ENCODE measurements around the gene SP100. TPM values are rescaled to one million over a fixed set of nuclear protein-coding genes. Genes with fewer than 3 reads are reported as not detected.

SP100 gene
- total RNA-seq, 4 donors from 2014 or later, result 132 to 161 (median 144) TPM

DNA sequence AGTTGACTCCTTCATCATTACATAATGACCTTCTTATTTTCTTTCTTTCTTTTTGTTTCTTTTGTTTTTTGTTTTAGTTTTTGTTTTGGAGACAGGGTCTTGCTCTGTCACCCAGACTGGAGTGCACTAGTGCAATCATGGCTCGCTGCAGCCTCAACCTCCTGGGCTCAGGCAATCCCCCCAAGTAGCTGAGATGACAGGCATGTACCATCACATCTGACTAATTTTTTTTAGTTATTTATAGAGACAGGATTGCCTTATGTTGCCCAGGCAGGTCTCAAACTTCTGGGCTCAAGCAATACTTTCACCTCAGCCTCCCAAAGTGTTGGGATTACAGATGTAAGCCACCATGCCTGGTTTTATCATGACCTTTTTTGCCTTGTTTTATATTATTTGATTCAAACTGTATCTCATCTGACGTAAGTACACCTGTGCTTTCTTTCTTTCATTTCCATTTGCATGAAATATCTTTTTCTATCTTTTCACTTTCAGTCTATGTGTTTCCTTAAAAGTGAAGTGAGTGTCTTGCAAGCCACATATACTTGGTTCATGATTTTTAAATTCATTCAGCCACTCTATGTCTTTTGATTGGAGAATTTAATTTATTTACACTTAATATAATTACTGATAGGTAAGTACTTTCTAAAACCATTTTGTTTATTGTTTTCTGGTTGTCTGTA lies 39.1 kb downstream of the SP100 start:
- TF ChIP-seq, protein P1, sequence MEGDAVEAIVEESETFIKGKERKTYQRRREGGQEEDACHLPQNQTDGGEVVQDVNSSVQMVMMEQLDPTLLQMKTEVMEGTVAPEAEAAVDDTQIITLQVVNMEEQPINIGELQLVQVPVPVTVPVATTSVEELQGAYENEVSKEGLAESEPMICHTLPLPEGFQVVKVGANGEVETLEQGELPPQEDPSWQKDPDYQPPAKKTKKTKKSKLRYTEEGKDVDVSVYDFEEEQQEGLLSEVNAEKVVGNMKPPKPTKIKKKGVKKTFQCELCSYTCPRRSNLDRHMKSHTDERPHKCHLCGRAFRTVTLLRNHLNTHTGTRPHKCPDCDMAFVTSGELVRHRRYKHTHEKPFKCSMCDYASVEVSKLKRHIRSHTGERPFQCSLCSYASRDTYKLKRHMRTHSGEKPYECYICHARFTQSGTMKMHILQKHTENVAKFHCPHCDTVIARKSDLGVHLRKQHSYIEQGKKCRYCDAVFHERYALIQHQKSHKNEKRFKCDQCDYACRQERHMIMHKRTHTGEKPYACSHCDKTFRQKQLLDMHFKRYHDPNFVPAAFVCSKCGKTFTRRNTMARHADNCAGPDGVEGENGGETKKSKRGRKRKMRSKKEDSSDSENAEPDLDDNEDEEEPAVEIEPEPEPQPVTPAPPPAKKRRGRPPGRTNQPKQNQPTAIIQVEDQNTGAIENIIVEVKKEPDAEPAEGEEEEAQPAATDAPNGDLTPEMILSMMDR (IDR thresholded peaks at IDR 0.05; ENCODE audit: low read depth), result no peak

DNA sequence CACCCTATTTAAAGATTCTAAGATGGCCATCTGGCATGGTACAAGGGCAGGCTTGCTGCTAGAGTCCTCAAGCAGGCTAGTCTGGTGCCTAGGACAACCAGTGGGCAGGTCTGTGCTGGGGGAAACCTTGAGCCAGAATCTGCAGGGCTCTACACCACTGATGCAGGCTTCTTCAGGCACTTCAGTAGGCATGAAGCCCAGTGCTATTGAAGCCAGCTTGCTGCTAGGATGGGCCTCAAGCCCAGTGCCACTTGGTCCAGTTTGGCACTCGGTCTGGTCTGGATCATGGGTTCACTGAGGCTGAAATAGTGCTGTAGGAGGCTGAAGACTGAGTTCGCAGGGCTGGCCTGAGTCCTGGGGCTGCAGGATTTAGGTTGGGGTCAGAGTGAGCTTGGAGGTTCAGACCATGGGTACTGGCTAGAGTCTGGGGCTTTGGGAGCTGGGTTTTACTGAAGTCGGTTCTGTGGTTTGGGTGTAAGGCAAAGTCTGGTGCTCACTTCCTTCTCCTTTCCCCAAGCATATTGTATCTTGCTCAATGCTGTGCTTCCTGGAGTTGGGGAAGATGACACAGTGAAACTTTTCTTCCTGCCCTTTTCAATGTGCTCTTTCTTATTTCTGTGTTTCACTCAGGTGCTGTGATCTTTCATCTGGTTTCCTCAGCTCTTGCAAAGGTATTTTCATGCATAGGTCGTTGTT lies 41.2 kb downstream of the SP100 start:
- TF ChIP-seq, protein P1 (IDR thresholded peaks at IDR 0.05; ENCODE audit: low read depth), result no peak

DNA sequence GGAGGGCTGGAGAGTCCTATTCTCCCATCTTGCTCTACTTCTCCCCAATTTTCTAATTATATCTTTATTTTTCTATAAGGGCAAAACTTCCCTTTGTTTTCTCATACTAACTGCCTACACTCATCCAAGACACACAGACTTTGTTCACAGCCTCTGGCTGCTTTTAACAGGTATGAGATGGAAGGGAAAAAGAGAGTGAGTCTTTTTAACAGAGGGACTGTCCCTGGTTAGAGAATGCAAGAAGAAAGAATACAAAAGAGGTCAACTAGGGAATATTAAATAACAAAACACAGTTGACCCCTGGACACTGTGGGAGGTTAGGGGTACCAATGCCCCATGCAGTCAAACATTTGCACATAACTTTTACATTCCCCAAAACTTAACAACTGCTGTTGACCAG lies 41.8 kb downstream of the SP100 start:
- TF ChIP-seq, protein P1 (IDR thresholded peaks at IDR 0.05; ENCODE audit: low read depth), result no peak

DNA sequence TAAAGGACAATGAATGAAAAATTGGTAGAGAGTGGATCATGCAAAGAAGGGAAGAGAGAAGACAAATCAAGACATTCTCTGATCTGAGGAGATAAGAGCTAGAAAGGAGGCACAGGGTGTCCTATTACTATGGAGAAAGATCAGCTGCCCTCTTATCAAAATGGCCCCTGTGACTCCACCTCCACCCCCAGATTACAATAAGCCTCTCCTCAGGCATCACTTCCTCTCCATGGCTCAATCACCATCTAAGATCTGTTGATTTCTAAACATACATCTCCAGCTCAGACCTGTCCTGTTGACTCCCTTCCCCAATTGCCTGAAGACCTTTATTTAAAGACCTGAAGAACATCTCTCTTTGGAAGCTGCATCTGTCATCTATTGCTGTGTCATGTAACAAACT lies 43.2 kb downstream of the SP100 start:
- TF ChIP-seq, protein P1 (IDR thresholded peaks at IDR 0.05; ENCODE audit: low read depth), result no peak

DNA sequence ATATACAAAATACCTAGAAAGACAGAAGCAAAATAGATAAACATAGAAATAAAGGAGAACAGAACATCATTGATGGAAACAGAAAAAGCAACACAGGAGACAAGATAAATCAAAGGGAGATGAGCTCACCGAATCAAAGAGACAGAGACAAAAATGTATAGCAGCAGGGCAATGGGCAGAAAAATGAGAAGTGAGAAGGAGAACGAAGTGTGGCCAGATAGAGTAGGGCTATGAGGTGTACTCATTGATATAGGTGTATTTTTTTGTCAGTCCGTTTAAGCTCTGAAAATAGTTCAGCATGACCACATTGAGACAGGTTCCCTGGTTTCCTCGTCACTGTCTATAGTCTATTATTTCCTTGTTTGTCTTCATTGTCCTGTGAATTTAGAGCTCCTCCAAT lies 55.1 kb downstream of the SP100 start:
- TF ChIP-seq, protein P1 (IDR thresholded peaks at IDR 0.05; ENCODE audit: low read depth), result no peak

DNA sequence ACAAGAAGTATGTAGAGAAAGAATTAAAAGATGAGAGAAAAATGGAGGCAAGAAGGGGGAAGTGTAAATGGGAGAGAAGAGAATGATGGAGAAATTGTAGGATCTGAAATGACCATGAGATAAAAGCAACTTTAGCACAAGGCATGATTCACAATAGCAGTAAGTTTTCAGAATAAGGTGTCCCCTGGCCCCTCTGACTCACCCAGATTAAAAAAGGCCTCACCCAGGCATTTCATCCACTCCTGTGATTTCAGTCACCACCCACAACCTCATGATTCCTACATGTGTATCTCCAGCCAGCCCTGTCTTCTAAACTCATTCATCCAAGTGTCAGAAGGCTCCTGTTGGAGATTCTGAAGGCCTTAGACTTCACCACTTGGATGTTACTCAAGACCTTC lies 56.6 kb downstream of the SP100 start:
- TF ChIP-seq, protein P1 (IDR thresholded peaks at IDR 0.05; ENCODE audit: low read depth), result no peak

DNA sequence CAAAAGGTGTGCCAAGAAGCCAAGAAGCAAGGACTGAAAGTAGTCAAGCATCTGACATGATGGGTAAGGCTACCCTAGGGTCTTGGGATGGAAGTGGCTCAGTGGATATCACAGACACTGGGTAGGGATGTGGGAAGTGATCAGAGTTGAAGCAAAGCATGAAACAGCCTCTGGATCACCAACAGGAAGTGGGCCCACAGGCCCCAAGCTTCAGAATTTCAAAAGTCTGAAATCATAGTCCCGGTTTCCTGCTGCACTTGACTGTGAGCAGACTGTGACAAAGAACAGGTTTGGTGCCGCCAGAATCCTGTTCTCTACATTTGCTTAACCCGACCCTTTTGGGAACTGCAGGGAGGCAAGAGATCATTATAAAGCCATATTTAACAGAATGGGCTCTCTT lies 57.4 kb downstream of the SP100 start:
- TF ChIP-seq, protein P1 (IDR thresholded peaks at IDR 0.05; ENCODE audit: low read depth), result no peak

Measured in subcutaneous adipose tissue (tissue), 4 donors.